Measurements from ENCODE around the gene MAML3. TPM values are rescaled to one million over a fixed set of nuclear protein-coding genes. Genes with fewer than 3 reads are reported as not detected.

The MAML3 gene
- total RNA-seq, 5 donors from 2014 or later (not counting 1 experiment from before 2014, with no cell fraction given), result 2.0 to 3.4 (median 2.7) TPM

DNA sequence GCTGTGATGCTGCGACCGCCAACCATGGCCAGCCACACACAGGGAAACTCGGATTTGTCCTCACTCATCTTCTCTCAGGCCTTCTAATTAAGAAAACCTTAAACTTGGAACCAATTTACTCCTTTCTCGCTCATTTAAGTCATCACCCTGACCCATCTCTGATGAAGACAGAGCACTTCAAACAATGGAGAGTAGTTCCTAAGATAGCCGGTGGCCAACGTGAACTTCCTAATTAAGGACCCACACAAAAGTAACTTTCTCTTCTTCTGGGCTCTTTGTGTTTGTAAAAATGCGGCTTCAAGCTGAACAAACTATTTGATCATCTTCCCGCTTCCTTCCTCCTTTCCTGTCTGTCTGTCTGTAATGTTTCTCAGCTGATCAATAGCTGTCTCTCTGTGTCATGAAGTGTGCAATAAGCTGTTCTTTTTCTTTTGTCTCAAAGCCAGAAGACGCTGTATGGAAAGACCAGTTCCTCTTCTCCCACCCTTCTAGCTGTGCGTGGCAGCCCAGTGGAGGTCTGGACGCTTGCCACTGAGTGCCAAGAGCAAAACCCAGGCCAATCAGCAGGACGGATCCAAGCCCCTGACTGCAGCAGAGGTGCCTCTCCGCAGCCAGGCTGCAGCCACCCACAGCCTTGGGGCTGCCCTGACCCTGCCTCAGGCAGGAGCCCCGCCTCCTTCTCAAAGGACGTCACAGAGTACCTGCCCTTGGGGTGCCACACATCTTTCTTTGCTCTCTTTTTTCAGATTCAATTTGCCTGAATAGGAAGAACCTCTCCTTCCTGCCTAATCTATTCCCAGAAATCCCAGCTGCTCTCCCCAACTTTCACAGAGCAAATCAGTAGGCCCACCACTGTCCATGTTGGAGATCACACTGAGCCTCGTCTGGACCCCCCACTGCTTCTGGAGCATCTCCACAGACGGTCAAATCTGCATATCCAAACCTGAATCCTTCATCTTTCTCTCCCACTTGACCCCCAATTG lies 59.3 kb downstream of the MAML3 start:
- WGBS (ENCODE audit: insufficient coverage), result 58% methylated on average over 15 of the region's 17 CpGs
- peak overlapping the region; percentile 85 to 95 for H3K27ac Mint-ChIP-seq
- ChIA-PET CTCF (interaction anchor here (0.6 to 2.0 kb wide), 5 partner anchors 8 to 428 kb away, joined by 3 to 5 read pairs (median 3); no protein-coding TSS in a partner anchor), POLR2A (interaction anchor here (0.7 to 1.1 kb wide), 2 partner anchors 23 to 59 kb away, joined by 3 read pairs; partner anchors contain the start of gene MAML3 (in 1 of the 2))
- ATAC-seq (replicated peaks in 1 of 4) (peak; percentile 48 to 71 (median 58)), DNase-seq (peak in 34 of 35 experiments; percentile 22 to 80 (median 56))
- H3K4me3 ChIP-seq (ENCODE audit: control insufficient read depth in 1 of 2, extremely low read depth in 1 of 2, low read length in 1 of 2), result peak overlapping the region; percentile 19 to 26
- no peaks in the 10 kb centered on the region for H3K27me3 ChIP-seq (replicated peaks in 1 of 2; ENCODE audit: control insufficient read depth in 2 of 2, extremely low read depth in 1 of 2, insufficient read depth in 2 of 2, low read length in 1 of 2)
- H3K9me3 Mint-ChIP-seq, result no peaks in the 10 kb centered on the region
- H3K27me3 Mint-ChIP-seq, result no peaks in the 10 kb centered on the region
- H3K4me1 Mint-ChIP-seq, result peaks cover 62 to 69% (median 64%) of the 10 kb centered on the region in 3 donors
- H3K9me3 ChIP-seq, result no peaks in the 10 kb centered on the region
- peak overlapping the region; percentile 53 for H3K27ac ChIP-seq (ENCODE audit: low read length)
- H3K36me3 Mint-ChIP-seq, result no peaks in the 10 kb centered on the region
- H3K4me1 ChIP-seq (ENCODE audit: control insufficient read depth in 1 of 2, extremely low read depth in 1 of 2, insufficient read depth in 2 of 2, low read length in 2 of 2), result peaks cover 34 to 61% of the 10 kb centered on the region in 2 experiments
- H3K36me3 ChIP-seq (ENCODE audit: control insufficient read depth in 2 of 2, extremely low read depth in 1 of 2, insufficient read depth in 1 of 2, low read length in 1 of 2), result no peaks in the 10 kb centered on the region
- H3K4me3 Mint-ChIP-seq, result peak overlapping the region; percentile 72 to 93 (median 72)

- Mint-ChIP-seq H3K27ac (peak overlapping the region in 1 of 2 donors; percentile 53), H3K4me1 (peaks cover 44 to 47% (median 46%) of the 10 kb centered on the region in 3 donors), H3K36me3 (no peaks in the 10 kb centered on the region), H3K4me3 (peak overlapping the region in 2 of 3 donors; percentile 39 to 48), H3K27me3 (no peaks in the 10 kb centered on the region), H3K9me3 (no peaks in the 10 kb centered on the region)
- DNase-seq (no peak), ATAC-seq (replicated peaks in 1 of 4) (no peak)
- Histone ChIP-seq H3K27ac (ENCODE audit: low read length) (no peak overlapping the region), H3K27me3 (replicated peaks in 1 of 2; ENCODE audit: control insufficient read depth in 2 of 2, extremely low read depth in 1 of 2, insufficient read depth in 2 of 2, low read length in 1 of 2) (no peaks in the 10 kb centered on the region), H3K4me1 (ENCODE audit: control insufficient read depth in 1 of 2, extremely low read depth in 1 of 2, insufficient read depth in 2 of 2, low read length in 2 of 2) (peaks cover 34 to 48% of the 10 kb centered on the region in 2 experiments), H3K9me3 (no peaks in the 10 kb centered on the region), H3K36me3 (ENCODE audit: control insufficient read depth in 2 of 2, extremely low read depth in 1 of 2, insufficient read depth in 1 of 2, low read length in 1 of 2) (no peaks in the 10 kb centered on the region), H3K4me3 (ENCODE audit: control insufficient read depth in 1 of 2, extremely low read depth in 1 of 2, low read length in 1 of 2) (peak overlapping the region in 1 of 2 donors; percentile 35)
- POLR2A ChIA-PET, result no interaction called here
- CTCF ChIA-PET, result interaction anchor here in 1 of 2 donors (1.2 kb wide), 1 partner anchor 14 kb away, joined by 4 read pairs; no protein-coding TSS in a partner anchor
- WGBS (ENCODE audit: insufficient coverage), result 73% methylated on average over 10 of the region's 23 CpGs
These were observed 61.7 kb downstream of the MAML3 start for GRCh38 chr4:140092094-140092851.

- peaks cover 29 to 38% of the 10 kb centered on the region in 2 experiments for H3K4me1 ChIP-seq (ENCODE audit: control insufficient read depth in 1 of 2, extremely low read depth in 1 of 2, insufficient read depth in 2 of 2, low read length in 2 of 2)
- Mint-ChIP-seq H3K4me1 (peaks cover 34 to 37% (median 36%) of the 10 kb centered on the region in 3 donors), H3K27ac (no peak overlapping the region), H3K9me3 (no peaks in the 10 kb centered on the region), H3K27me3 (no peaks in the 10 kb centered on the region), H3K36me3 (no peaks in the 10 kb centered on the region), H3K4me3 (no peak overlapping the region)
- H3K9me3 ChIP-seq, result no peaks in the 10 kb centered on the region
- no peaks in the 10 kb centered on the region for H3K27me3 ChIP-seq (replicated peaks in 1 of 2; ENCODE audit: control insufficient read depth in 2 of 2, extremely low read depth in 1 of 2, insufficient read depth in 2 of 2, low read length in 1 of 2)
- H3K4me3 ChIP-seq (ENCODE audit: control insufficient read depth in 1 of 2, extremely low read depth in 1 of 2, low read length in 1 of 2), result no peak overlapping the region
- no peaks in the 10 kb centered on the region for H3K36me3 ChIP-seq (ENCODE audit: control insufficient read depth in 2 of 2, extremely low read depth in 1 of 2, insufficient read depth in 1 of 2, low read length in 1 of 2)
- DNase-seq, result no peak
- H3K27ac ChIP-seq (ENCODE audit: low read length), result no peak overlapping the region
- no peak for ATAC-seq (replicated peaks in 1 of 4)
- CTCF ChIA-PET, result no interaction called here
- POLR2A ChIA-PET, result no interaction called here
These were observed 62.7 kb downstream of the MAML3 start for GRCh38 chr4:140091305-140091704.

GRCh38 chr4:140090215-140090731 lies 63.7 kb downstream of the MAML3 start:
- peaks cover 20 to 28% of the 10 kb centered on the region in 2 experiments for H3K4me1 ChIP-seq (ENCODE audit: control insufficient read depth in 1 of 2, extremely low read depth in 1 of 2, insufficient read depth in 2 of 2, low read length in 2 of 2)
- Mint-ChIP-seq H3K27me3 (no peaks in the 10 kb centered on the region), H3K4me3 (no peak overlapping the region), H3K9me3 (no peaks in the 10 kb centered on the region), H3K27ac (no peak overlapping the region), H3K36me3 (no peaks in the 10 kb centered on the region), H3K4me1 (peaks cover 24 to 27% (median 26%) of the 10 kb centered on the region in 3 donors)
- no peaks in the 10 kb centered on the region for H3K9me3 ChIP-seq
- ChIA-PET POLR2A (no interaction called here), CTCF (interaction anchor here in 1 of 2 donors (0.6 to 0.7 kb wide), 2 partner anchors 92 to 148 kb away, joined by 3 read pairs; no protein-coding TSS in a partner anchor)
- H3K27me3 ChIP-seq (replicated peaks in 1 of 2; ENCODE audit: control insufficient read depth in 2 of 2, extremely low read depth in 1 of 2, insufficient read depth in 2 of 2, low read length in 1 of 2), result no peaks in the 10 kb centered on the region
- DNase-seq (no peak), ATAC-seq (replicated peaks in 1 of 4) (no peak)
- no peak overlapping the region for H3K27ac ChIP-seq (ENCODE audit: low read length)
- no peaks in the 10 kb centered on the region for H3K36me3 ChIP-seq (ENCODE audit: control insufficient read depth in 2 of 2, extremely low read depth in 1 of 2, insufficient read depth in 1 of 2, low read length in 1 of 2)
- H3K4me3 ChIP-seq (ENCODE audit: control insufficient read depth in 1 of 2, extremely low read depth in 1 of 2, low read length in 1 of 2), result no peak overlapping the region
- 38% methylated on average over 4 of the region's 5 CpGs for WGBS (ENCODE audit: insufficient coverage)

- Mint-ChIP-seq H3K4me1 (peaks cover 13 to 17% (median 16%) of the 10 kb centered on the region in 3 donors), H3K4me3 (no peak overlapping the region), H3K36me3 (no peaks in the 10 kb centered on the region), H3K27ac (no peak overlapping the region), H3K9me3 (no peaks in the 10 kb centered on the region), H3K27me3 (no peaks in the 10 kb centered on the region)
- ATAC-seq (replicated peaks in 1 of 4) (no peak), DNase-seq (no peak)
- Histone ChIP-seq H3K36me3 (ENCODE audit: control insufficient read depth in 2 of 2, extremely low read depth in 1 of 2, insufficient read depth in 1 of 2, low read length in 1 of 2) (no peaks in the 10 kb centered on the region), H3K4me3 (ENCODE audit: control insufficient read depth in 1 of 2, extremely low read depth in 1 of 2, low read length in 1 of 2) (no peak overlapping the region), H3K27me3 (replicated peaks in 1 of 2; ENCODE audit: control insufficient read depth in 2 of 2, extremely low read depth in 1 of 2, insufficient read depth in 2 of 2, low read length in 1 of 2) (no peaks in the 10 kb centered on the region), H3K9me3 (no peaks in the 10 kb centered on the region), H3K4me1 (ENCODE audit: control insufficient read depth in 1 of 2, extremely low read depth in 1 of 2, insufficient read depth in 2 of 2, low read length in 2 of 2) (peaks cover 12 to 18% of the 10 kb centered on the region in 2 experiments), H3K27ac (ENCODE audit: low read length) (no peak overlapping the region)
- CTCF ChIA-PET, result no interaction called here
- POLR2A ChIA-PET, result no interaction called here
These were observed 64.8 kb downstream of the MAML3 start for GRCh38 chr4:140089216-140089615.

Measured in T-cell (primary cell).